ENCODE measurements around the gene PPM1K. TPM values are rescaled to one million over a fixed set of nuclear protein-coding genes. Genes with fewer than 3 reads are reported as not detected.

Gene PPM1K
- total and polyA plus RNA-seq, 9 of the 15 experiments (the other 6 are each of a cell fraction or from before 2014, with no cell fraction given): 8.2 to 18.0 (median 10.5) TPM

- TF ChIP-seq PBX2 (CRISPR knock-in tag; IDR thresholded peaks at IDR 0.05; ENCODE audit: low read depth): no peak
- 0 out of 2 replicates have a peak, but pooled peaks have one; percentile 40 for TF ChIP-seq PBX2 (tag; conservative IDR thresholded peaks at IDR 0.05; ENCODE audit: low read depth)
- peak; percentile 40 for TF ChIP-seq TFE3 (CRISPR knock-in tag; IDR thresholded peaks at IDR 0.05)
- TF ChIP-seq REST (IDR thresholded peaks at IDR 0.05; ENCODE audit: borderline replicate concordance): peak; percentile 78
- TF ChIP-seq REST (CRISPR knock-in tag; IDR thresholded peaks at IDR 0.05; ENCODE audit: low read depth): no peak
- peak; percentile 68; the same call in 1 of the 2 replicates for TF ChIP-seq SMC3 (conservative IDR thresholded peaks at IDR 0.05; ENCODE audit: insufficient read depth, low read depth, low read length)
- no peak for TF ChIP-seq ZNF696 (CRISPR knock-in tag; conservative IDR thresholded peaks at IDR 0.05)
These were observed 72.7 kb downstream of the PPM1K start (continued) for GRCh38 chr4:88211473-88212252.
